Fibroblast of pulmonary artery (primary cell): ENCODE results near the gene ZNF672.

Experiments used
- DNase-seq: peaks from one replicate; pipeline ENCODE4 v3.0.0-alpha.2; 2010; ENCODE audit warnings: low read depth
- H3K4me3 ChIP-seq: replicated peaks from 2 replicates; pipeline ENCODE4 v1.5.1; 2011; ENCODE audit warnings: low read depth, mild to moderate bottlenecking, control low read depth, low read length, moderate library complexity
- TF ChIP-seq, protein P1 (sequence below): IDR thresholded peaks from 2 replicates; pipeline ENCODE4 v1.5.1; 2011; ENCODE audit warnings: mild to moderate bottlenecking, control low read depth, low read length, inconsistent platforms; ENCODE audit errors: missing control alignments

Gene ZNF672

DNA sequence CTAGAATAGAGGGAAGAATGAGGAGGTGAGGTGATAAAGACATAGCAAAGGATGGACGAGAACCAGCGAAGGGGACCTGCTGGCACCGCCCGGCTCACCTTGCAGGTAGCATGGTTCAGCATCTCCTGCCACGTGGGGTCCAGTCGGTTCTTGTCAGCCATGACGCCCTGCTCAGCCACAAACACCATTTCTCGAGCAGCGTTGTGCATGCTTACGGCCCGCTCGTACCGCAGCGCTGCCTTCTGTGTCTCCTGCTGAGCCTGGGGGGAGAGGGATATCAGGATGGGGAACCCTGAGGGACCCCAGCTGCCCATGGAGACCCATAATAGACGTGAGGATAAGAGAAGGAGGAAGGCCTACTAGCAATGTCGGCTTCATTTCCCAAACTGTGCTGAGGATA is 23.7 kb upstream of the ZNF672 start:
- no peak overlapping the region for H3K4me3 ChIP-seq
- DNase-seq = no peak
- TF ChIP-seq, protein P1, sequence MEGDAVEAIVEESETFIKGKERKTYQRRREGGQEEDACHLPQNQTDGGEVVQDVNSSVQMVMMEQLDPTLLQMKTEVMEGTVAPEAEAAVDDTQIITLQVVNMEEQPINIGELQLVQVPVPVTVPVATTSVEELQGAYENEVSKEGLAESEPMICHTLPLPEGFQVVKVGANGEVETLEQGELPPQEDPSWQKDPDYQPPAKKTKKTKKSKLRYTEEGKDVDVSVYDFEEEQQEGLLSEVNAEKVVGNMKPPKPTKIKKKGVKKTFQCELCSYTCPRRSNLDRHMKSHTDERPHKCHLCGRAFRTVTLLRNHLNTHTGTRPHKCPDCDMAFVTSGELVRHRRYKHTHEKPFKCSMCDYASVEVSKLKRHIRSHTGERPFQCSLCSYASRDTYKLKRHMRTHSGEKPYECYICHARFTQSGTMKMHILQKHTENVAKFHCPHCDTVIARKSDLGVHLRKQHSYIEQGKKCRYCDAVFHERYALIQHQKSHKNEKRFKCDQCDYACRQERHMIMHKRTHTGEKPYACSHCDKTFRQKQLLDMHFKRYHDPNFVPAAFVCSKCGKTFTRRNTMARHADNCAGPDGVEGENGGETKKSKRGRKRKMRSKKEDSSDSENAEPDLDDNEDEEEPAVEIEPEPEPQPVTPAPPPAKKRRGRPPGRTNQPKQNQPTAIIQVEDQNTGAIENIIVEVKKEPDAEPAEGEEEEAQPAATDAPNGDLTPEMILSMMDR = no peak

DNA sequence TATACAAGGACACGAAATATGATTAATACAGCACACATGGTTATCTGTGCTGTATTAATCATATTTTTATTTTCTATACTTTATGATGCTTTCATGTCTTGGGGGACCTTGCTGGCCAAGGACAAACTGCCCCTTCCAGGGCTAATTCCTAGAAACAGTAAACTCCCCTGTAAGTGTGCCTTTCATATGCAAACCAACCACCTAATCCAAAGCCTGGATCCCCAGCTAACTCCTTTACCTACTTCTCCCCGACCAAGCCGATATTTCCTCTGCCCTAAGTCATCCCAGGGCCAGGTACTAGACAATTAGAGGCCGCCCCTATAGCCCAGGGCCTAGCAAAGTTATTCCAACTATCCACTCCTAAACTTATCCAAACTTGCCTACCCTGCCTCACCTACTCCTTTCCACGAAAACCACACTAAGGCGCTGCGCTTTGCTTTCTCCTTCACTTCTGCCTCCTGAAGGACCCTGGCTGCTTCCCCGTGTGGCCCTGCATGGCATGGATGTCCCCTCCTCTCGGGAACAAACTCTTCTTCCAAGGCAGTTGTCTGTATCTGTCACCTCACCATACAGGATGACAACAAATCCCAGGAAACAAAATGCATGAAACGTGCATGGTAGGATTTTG is 22.5 kb upstream of the ZNF672 start:
- TF ChIP-seq, protein P1 = no peak
- DNase-seq = no peak
- H3K4me3 ChIP-seq = no peak overlapping the region

DNA sequence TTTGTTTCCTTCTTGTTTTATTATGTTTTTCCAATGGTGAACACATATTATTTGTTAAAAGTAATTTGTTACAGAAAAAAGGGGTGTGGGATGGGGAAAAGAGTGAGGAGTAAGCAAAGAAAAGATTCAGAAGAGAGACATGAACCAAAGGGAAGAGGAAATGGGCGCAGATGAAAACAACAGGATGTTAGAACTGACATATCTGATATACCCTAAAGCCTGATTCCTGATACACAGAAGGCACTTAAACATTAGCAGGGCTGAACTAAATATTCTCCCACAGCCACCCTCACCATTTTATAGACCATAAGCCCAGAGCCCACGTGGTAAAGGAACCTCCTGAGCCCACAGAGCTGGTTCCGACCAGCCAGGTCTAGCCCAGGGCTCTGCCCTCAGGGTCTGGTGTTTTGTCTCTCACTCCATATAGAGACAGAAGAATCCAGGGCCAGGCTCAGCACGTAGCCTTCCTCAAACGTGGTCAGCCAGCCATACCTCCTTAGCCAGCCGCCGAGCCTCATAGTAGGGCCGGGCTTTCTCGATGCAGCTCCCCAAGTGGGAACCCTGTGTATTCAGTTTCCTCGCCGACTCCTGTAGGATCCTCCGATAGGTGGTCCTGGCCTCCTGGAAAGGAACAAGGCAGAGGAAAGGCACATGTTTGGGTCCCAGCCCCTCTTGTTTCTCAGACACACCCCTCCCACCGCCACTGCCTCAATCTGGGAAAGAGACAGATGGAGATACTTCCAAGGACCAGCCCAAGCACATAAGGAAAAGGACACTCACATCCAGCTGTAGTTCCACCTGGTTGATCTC is 21.8 kb upstream of the ZNF672 start:
- TF ChIP-seq, protein P1 = no peak
- no peak for DNase-seq
- no peak overlapping the region for H3K4me3 ChIP-seq

DNA sequence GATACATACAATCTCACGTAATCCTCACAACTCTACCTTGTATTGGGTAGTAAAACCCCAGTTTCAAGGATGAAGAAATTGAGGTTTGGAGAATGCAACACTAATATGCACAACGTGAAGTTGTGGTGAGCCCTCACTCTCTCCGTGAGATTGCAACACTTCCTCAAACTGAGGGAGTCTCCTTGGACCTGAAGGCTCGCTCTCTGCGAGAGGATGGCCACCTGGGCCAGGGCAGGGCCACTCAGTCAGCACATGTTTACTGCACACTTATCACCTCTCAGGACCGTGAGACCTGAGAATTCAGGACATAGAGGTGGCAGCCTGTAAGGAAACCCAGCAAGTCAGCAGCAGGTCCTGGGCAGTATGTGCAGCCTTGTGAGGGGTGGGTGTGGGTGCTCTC is 21.0 kb upstream of the ZNF672 start:
- TF ChIP-seq, protein P1 = no peak
- no peak overlapping the region for H3K4me3 ChIP-seq
- no peak for DNase-seq

DNA sequence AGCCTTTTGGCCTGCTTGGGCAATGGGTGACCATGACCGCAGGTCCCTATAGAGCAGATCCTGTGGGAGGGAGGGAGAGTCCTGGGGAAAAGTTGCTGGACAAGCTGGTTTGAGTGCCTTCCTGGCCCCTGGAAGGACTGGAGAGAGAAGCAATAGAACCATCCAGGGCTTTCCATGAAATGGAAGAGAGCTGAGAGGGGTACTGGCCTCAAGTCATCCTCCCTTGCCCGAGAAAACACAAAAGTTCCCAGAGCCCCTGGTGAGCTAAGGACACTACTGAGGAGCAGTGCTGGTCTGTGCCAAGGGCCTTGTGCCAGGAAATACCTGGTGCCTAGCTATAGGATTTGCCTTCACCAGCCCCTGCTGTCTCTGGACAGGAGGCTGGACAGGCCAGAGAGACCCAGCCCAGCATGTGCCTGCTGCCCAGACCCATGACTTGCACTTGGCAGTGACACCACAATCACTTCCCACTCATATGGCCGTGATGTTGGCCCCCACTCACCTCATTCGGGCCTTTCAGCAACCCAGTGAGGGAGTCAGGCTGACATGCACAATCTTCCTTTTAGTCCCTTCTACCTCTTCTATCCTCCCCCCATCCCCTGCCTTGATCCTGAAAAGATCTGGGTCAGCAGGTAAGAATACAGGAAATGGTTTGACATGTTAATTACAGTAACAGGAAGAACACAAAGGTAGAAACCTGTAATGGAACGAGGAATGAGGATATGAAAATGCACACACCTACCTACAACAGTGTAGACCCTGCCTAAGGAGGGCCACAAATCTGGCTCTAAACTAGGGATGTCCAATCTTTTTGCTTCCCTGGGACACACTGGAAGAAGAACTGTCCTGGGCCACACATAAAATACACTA is 19.3 kb upstream of the ZNF672 start:
- no peak overlapping the region for H3K4me3 ChIP-seq
- TF ChIP-seq, protein P1 = no peak
- DNase-seq = no peak

DNA sequence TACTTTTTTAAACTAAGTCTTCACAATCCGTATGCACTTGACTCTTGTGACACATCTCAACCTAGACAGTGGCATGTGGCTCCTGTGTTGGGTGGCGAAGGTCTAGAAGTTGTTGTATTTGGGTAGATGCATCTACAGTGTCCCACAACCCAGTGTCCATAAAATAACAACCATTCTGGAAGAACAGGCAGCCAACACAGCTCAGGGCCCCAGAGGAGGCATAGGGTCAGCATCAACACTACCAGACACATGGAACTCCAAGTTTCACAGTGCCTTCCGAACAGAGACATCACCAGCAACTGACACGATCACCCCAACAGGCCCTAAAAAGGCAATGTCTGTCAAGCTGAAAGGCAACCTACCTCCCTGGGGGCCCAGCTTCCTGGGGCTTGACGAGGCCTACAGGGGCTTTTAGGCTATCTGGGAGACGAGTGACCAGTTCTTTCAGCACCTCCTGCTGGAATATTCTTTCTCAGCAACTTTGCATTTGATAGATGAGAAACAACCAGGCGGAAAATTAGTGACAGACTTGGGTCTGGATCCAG is 17.9 kb upstream of the ZNF672 start:
- no peak for DNase-seq
- TF ChIP-seq, protein P1 = no peak
- H3K4me3 ChIP-seq = no peak overlapping the region
